Epithelial cell of proximal tubule (primary cell): ENCODE data around the gene SLC37A1. TPM values are rescaled to one million over a fixed set of nuclear protein-coding genes. Genes with fewer than 3 reads are reported as not detected.
A peak's percentile ranks its signal among the peaks of the same experiment; 100 is the strongest.

Experiments
- DNase-seq: peaks from one replicate; pipeline ENCODE4 v3.0.0-alpha.2; 2011; ENCODE audit warnings: low read depth
- H3K4me3 ChIP-seq: 2 replicates; pipeline ENCODE4 v1.5.1; 2011; ENCODE audit warnings: low read depth, mild to moderate bottlenecking, low read length
- total RNA-seq: library from RNA; depleted of rRNA; stranded (reverse); fragments of >200 nt; gene quantifications from 2 replicates; pipeline ENCODE4 v1.2.3, GENCODE V29; 2015
- TF ChIP-seq, protein P1 (sequence below): conservative IDR thresholded peaks from 2 replicates; pipeline ENCODE4 v1.5.1; 2012; ENCODE audit warnings: low read depth, mild to moderate bottlenecking, low read length

Gene SLC37A1
- total RNA-seq, 1 donor from 2014 or later = 16.4 TPM

DNA sequence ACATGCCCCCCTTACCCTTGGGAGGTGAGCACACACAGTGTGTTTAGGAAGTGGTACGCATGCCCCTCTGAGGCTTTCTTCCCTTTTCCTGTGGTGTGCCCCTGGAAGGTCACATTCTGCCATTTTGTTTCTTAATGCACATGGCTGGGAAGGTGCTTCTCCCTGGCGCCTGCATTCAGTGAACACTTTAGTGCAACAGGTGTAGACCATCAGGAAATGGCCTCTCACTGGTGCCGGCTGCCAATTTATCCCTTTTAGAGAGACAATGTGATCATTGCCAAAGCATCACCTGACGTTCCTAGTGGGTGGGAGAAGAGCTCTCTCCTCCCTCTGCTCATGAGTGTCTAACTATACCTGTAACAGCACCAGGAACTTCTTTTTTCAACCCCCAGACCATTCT lies 88.0 kb downstream of the SLC37A1 start:
- H3K4me3 ChIP-seq = no peak overlapping the region
- TF ChIP-seq, protein P1, sequence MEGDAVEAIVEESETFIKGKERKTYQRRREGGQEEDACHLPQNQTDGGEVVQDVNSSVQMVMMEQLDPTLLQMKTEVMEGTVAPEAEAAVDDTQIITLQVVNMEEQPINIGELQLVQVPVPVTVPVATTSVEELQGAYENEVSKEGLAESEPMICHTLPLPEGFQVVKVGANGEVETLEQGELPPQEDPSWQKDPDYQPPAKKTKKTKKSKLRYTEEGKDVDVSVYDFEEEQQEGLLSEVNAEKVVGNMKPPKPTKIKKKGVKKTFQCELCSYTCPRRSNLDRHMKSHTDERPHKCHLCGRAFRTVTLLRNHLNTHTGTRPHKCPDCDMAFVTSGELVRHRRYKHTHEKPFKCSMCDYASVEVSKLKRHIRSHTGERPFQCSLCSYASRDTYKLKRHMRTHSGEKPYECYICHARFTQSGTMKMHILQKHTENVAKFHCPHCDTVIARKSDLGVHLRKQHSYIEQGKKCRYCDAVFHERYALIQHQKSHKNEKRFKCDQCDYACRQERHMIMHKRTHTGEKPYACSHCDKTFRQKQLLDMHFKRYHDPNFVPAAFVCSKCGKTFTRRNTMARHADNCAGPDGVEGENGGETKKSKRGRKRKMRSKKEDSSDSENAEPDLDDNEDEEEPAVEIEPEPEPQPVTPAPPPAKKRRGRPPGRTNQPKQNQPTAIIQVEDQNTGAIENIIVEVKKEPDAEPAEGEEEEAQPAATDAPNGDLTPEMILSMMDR = no peak
- DNase-seq = no peak

DNA sequence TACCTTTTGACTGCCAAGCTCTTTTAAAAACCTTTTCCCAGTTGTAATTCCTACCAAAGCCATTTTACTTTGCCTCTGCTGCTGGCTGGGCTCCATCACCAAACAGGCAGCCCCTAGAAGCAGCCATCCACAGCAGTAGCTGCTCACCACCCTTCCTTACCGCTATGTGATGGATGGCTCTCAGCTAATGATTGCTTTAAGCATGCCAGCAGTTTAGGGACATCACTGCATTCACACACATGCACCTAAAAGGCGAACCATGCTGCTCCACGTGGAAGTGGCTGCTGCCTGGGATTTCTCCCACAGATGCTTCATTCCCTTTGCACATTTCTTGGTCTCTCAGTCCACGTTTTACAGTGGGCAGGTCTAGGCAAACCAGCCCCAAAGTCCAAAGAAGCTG lies 93.5 kb downstream of the SLC37A1 start:
- no peak for DNase-seq
- TF ChIP-seq, protein P1 = no peak
- H3K4me3 ChIP-seq = no peak overlapping the region

DNA sequence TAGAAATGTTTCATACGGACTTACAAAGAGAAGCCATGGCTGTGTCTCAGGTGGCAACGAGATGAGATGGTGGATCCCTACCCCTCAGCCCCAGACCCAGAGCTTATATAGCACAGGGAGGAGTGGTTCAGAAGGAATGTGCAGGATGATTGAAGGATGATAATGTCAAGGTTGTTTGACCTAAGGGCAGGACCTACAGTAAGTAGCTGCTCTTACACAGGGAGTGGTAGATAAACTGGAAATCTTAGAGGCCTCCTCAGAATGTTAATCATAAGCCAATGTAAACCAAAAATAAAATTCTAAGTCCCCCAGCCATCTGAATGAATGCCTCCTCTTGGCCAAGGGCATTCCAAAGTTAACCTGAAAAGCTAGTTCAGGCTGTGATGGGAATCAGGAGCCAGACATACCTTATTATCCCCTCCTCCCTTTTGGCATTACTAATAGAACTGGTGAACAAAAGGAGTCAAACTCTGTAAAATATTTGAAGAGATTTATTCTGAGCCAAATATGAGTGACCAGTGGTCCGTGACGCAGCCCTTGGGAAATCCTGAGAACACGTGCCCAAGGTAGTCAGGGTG lies 94.0 kb downstream of the SLC37A1 start:
- TF ChIP-seq, protein P1 = no peak
- peak; percentile 63 for DNase-seq
- no peak overlapping the region for H3K4me3 ChIP-seq

DNA sequence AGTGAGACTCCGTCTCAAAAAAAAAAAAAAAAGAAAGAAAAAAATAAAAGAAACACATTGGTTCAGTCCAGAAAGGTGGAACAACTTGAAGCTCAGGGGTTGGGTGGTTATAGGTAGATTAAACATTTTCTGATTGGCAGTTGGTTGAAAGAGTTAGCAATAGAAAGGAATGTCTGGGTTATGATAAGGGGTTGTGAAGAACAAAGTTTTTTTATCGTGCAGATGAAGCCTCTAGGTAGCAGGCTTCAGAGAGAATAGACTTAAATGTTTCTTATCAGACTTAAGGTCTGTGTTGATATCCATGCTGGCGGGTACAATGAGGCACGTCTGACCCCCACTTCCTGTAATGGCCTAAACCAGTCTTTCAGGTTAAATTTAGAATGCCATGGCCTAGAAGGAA lies 94.8 kb downstream of the SLC37A1 start:
- no peak overlapping the region for H3K4me3 ChIP-seq
- TF ChIP-seq, protein P1 = no peak
- DNase-seq = no peak

DNA sequence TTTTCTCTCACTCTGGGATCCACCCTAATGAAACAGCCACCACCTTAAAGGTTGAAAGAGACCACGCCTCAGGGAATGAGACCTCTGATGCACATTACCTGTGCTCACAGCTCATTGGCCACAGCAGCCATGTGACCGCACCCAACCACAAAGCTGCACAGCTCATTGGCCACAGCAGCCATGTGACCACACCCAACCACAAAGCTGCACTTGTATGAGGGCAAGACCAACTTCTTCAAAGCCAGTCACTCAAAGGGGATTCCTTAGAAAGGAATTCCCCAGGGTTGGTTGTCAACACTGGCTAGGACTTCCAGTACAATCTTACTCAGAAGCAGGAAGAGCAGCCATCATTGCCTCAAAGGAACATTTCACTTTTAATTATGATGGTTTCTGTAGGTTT lies 96.2 kb downstream of the SLC37A1 start:
- no peak overlapping the region for H3K4me3 ChIP-seq
- no peak for DNase-seq
- TF ChIP-seq, protein P1 = no peak

DNA sequence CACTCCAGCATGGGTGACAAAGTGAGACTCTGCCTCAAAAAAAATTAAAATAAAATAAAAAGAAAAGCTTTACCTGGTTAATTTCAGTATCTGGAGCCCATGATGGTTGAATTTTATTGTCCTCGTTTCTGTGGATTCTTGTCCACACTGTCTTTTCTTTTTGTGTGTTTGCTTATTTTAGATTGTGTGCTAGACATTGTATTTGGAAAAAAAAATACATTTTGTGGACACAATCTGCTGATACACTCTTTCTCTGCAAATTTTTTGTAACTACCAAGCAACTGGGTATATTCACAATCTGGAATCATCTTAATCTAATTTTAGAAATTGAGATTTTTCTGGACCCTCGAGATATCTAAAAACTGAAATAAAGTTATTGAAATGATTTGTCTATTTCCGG lies 98.2 kb downstream of the SLC37A1 start:
- TF ChIP-seq, protein P1 = no peak
- no peak for DNase-seq
- no peak overlapping the region for H3K4me3 ChIP-seq

DNA sequence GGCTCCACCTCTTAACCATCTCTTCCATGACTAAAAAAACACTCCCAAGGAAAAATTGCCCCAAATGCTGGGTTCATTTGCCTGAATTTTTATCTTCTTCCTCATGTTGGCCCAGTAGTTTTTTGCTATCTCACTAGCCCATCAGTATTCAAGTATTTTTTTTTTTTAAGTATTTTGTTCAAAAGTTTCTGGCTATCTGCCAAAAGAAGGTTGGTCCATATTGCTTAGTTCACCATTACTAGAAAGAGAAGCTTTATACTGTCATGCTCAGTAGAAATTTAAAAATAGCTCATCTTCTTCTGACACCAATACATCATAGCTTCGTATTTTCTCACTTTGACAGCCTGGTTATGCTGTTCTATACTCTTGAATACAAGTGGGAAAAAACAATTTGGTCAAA lies 98.7 kb downstream of the SLC37A1 start:
- TF ChIP-seq, protein P1 = no peak
- H3K4me3 ChIP-seq = no peak overlapping the region

More for the DNA sequence above, 98.7 kb downstream of the SLC37A1 start:
- DNase-seq = no peak
